A673 (cell line): ENCODE results near the gene DHX57. TPM values are rescaled to one million over a fixed set of nuclear protein-coding genes. Genes with fewer than 3 reads are reported as not detected.
A peak's percentile ranks its signal among the peaks of the same experiment; 100 is the strongest.

Source experiments
- BruUV-seq: library from RNA; stranded (reverse); fragments of 400-500 nt; replicated peaks from 2 replicates; lab custom pipeline; 2021; lab: Mats Ljungman, UMichigan
- CTCF ChIA-PET: fragments of 300-600 bp; sonication (Branson Sonifier 250); formaldehyde crosslinking; loops from one replicate; lab custom pipeline; 2022; ENCODE audit warnings: antibody characterized with exemption; lab: Charles Lee
- POLR2A ChIA-PET: fragments of 300-600 bp; sonication (Branson Sonifier 250); formaldehyde crosslinking; loops from one replicate; lab custom pipeline; 2022; ENCODE audit warnings: antibody characterized with exemption; ENCODE audit not compliant: low non-redundant PET; lab: Charles Lee
- DNase-seq: peaks from one replicate; pipeline ENCODE4 v3.0.0-alpha.2; 2015; ENCODE audit warnings: low spot score
- H3K27ac ChIP-seq: fragments of 200-600 bp; sonication (generic); 2 replicates; pipeline ENCODE4 v1.5.1; 2016; ENCODE audit warnings: mixed run types, low read depth, mild to moderate bottlenecking, mixed read lengths, antibody characterized with exemption, low read length; ENCODE audit not compliant: poor library complexity, severe bottlenecking
- H3K27me3 ChIP-seq: fragments of 200-600 bp; sonication (generic); replicated peaks from 2 replicates; pipeline ENCODE4 v1.6.1; 2017; ENCODE audit warnings: mixed run types, low read depth, mild to moderate bottlenecking, mixed read lengths, antibody characterized with exemption, low read length; ENCODE audit not compliant: insufficient read depth, poor library complexity
- H3K36me3 ChIP-seq: fragments of 200-600 bp; sonication (generic); 2 replicates; pipeline ENCODE4 v1.6.1; 2016; ENCODE audit warnings: mixed run types, mild to moderate bottlenecking, mixed read lengths, antibody characterized with exemption, low read length; ENCODE audit not compliant: insufficient read depth, poor library complexity, severe bottlenecking
- H3K4me1 ChIP-seq: fragments of 200-600 bp; sonication (generic); 2 replicates; pipeline ENCODE4 v1.6.1; 2017; ENCODE audit warnings: mixed run types, mild to moderate bottlenecking, mixed read lengths, antibody characterized with exemption, low read length; ENCODE audit not compliant: insufficient read depth, poor library complexity, severe bottlenecking
- H3K4me3 ChIP-seq: fragments of 200-600 bp; sonication (generic); 2 replicates; pipeline ENCODE4 v1.5.1; 2016; ENCODE audit warnings: low read depth, mixed run types, mild to moderate bottlenecking, mixed read lengths, low read length; ENCODE audit not compliant: poor library complexity, severe bottlenecking
- H3K9me3 ChIP-seq: fragments of 200-600 bp; sonication (generic); 2 replicates; pipeline ENCODE4 v1.6.1; 2016; ENCODE audit warnings: mixed run types, low read depth, mild to moderate bottlenecking, mixed read lengths, antibody characterized with exemption, low read length; ENCODE audit not compliant: poor library complexity, severe bottlenecking
- EZH2 ChIP-seq: fragments of 200-600 bp; sonication (generic); IDR thresholded peaks from 2 replicates; pipeline ENCODE4 v1.6.1; 2017; ENCODE audit warnings: borderline replicate concordance, low read depth, mild to moderate bottlenecking, mixed read lengths, antibody characterized with exemption, low read length; ENCODE audit not compliant: poor library complexity, severe bottlenecking
- intact Hi-C: fragments of 100-400 bp; cut with micrococcal nuclease; formaldehyde crosslinking; loops from one replicate; pipeline ENCODE4 v1.10.0; 2022; ENCODE audit not compliant: unreplicated experiment
- total RNA-seq: library from RNA; stranded (reverse); gene quantifications from 2 replicates; pipeline ENCODE4 v1.2.3, GENCODE V29; 2021
- TF ChIP-seq, protein P1 (sequence below): fragments of 300-800, 200-600 bp; sonication (generic); conservative IDR thresholded peaks from 2 replicates; pipeline ENCODE4 v1.5.1; 2017; ENCODE audit warnings: low read depth, mild to moderate bottlenecking, antibody characterized with exemption, low read length, moderate library complexity, mixed read lengths

The DHX57 gene
- total RNA-seq, 1 experiment from 2014 or later = 30.6 TPM

DNA sequence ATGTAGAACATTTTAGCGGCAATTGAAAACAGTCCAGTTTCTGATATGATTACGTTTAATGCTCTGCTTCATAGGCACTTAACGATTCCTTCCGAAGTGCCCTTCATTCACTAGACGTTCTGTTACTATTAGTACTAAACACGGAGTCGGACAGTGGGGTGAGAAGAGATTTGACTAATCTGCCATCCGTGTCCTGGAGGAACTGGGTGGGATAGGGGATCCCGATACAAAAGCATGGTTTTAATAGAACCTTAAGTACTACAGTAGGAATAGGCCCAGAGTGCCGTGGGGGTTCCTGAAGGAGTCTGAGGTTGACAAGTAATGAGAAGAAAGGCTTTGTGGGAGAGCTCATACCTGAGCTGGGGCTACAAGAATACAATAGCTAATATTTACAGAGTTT, 673 bp upstream of the DHX57 start:
- H3K36me3 ChIP-seq = no peaks in the 10 kb centered on the region
- no peaks in the 10 kb centered on the region for H3K27me3 ChIP-seq
- peak; percentile 3 for DNase-seq
- intact Hi-C loops = no loop called here
- ChIA-PET POLR2A (no interaction called here), CTCF (no interaction called here)
- H3K4me1 ChIP-seq = peaks cover 6% of the 10 kb centered on the region
- BruUV-seq = no TSS peak
- peak overlapping the region; percentile 3 for H3K27ac ChIP-seq
- H3K9me3 ChIP-seq = no peaks in the 10 kb centered on the region
- TF ChIP-seq, protein P1, sequence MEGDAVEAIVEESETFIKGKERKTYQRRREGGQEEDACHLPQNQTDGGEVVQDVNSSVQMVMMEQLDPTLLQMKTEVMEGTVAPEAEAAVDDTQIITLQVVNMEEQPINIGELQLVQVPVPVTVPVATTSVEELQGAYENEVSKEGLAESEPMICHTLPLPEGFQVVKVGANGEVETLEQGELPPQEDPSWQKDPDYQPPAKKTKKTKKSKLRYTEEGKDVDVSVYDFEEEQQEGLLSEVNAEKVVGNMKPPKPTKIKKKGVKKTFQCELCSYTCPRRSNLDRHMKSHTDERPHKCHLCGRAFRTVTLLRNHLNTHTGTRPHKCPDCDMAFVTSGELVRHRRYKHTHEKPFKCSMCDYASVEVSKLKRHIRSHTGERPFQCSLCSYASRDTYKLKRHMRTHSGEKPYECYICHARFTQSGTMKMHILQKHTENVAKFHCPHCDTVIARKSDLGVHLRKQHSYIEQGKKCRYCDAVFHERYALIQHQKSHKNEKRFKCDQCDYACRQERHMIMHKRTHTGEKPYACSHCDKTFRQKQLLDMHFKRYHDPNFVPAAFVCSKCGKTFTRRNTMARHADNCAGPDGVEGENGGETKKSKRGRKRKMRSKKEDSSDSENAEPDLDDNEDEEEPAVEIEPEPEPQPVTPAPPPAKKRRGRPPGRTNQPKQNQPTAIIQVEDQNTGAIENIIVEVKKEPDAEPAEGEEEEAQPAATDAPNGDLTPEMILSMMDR = no peak
- TF ChIP-seq EZH2 = no peak
- peak overlapping the region; percentile 87 for H3K4me3 ChIP-seq

DNA sequence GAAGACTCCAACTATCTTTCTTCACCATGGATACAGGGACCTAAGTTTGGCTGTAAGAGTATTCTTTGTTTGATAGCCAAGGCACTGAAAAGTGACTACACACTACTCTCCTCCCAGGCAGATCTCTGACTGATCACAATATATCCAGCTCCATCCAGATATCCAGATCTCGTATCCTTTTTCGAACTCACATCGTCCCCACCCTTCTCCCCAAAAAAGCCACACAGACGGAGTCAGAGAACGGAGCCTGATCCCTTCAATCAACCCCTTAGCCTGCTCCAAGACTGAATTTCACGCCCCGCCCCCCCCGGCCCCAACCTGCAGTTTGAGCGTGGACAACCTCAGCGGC, 533 bp downstream of the DHX57 start:
- ChIA-PET POLR2A (no interaction called here), CTCF (no interaction called here)
- Histone ChIP-seq H3K4me3 (peak overlapping the region; percentile 87), H3K9me3 (no peaks in the 10 kb centered on the region), H3K27me3 (no peaks in the 10 kb centered on the region), H3K27ac (peak overlapping the region; percentile 18), H3K4me1 (peaks cover 6% of the 10 kb centered on the region), H3K36me3 (no peaks in the 10 kb centered on the region)
- TF ChIP-seq EZH2 = no peak
- TF ChIP-seq, protein P1 = no peak
- intact Hi-C loops = no loop called here
- no peak for DNase-seq
- no TSS peak for BruUV-seq

DNA sequence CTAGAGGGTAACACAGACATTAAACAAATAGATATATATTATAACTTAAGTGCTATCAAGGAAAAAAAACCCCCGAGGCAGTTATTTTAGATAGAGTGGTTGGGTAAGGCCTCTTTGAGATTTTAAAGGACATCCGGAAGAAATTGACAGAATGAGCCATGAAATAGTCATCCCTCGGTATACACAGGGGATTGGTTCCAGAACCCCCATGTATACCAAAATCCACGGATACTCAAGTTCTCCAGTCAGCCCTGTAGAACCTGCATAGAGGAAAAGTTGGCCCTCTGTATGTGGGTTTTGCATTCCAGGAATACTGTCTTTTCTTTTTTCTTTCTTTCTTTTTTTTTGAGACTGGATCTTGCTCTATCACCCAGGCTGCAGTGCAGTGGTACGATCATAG, 2.0 kb downstream of the DHX57 start:
- no peak overlapping the region for H3K27ac ChIP-seq
- H3K4me3 ChIP-seq = no peak overlapping the region
- H3K27me3 ChIP-seq = no peaks in the 10 kb centered on the region
- H3K9me3 ChIP-seq = no peaks in the 10 kb centered on the region
- peaks cover 6% of the 10 kb centered on the region for H3K4me1 ChIP-seq
- ChIA-PET CTCF (no interaction called here), POLR2A (interaction anchor here (0.6 kb wide), 1 partner anchor 84 kb away, joined by 5 read pairs; no protein-coding TSS in a partner anchor)
- no peak for DNase-seq
- intact Hi-C loops = no loop called here
- TF ChIP-seq EZH2 = no peak
- TF ChIP-seq, protein P1 = no peak
- H3K36me3 ChIP-seq = no peaks in the 10 kb centered on the region
- no TSS peak for BruUV-seq
